Measurements from ENCODE around the gene TESK1. TPM values are rescaled to one million over a fixed set of nuclear protein-coding genes. Genes with fewer than 3 reads are reported as not detected.

TESK1 gene
- total and polyA plus RNA-seq, 2 donors (not counting 1 experiment from before 2014, with no cell fraction given): 43.8 to 94.1 TPM

- intact Hi-C loops (cut with micrococcal nuclease): no loop called here
- TF ChIP-seq EZH2 (IDR thresholded peaks at IDR 0.05; ENCODE audit: borderline replicate concordance, insufficient read depth, low read depth, low read length, poor library complexity, severe bottlenecking): no peak
- TF ChIP-seq CTCF (IDR thresholded peaks at IDR 0.05): no peak
- H3K79me2 ChIP-seq (ENCODE audit: control insufficient read depth, insufficient read depth, low read length): no peaks in the 10 kb centered on the region
- H3K4me3 Mint-ChIP-seq: peak overlapping the region; percentile 42
- H3K9ac ChIP-seq (ENCODE audit: low read length): peak overlapping the region; percentile 19
- ATAC-seq (ENCODE audit: low read depth): peak; percentile 21
- peak overlapping the region; percentile 85 for H3K27ac Mint-ChIP-seq
- H2AFZ ChIP-seq (ENCODE audit: insufficient read depth, low read depth, low read length, poor library complexity, severe bottlenecking): peak overlapping the region; percentile 2
- no peak overlapping the region for H3K4me3 ChIP-seq (ENCODE audit: control extremely low read depth in 1 of 5, extremely low read depth in 1 of 5, insufficient read depth in 1 of 5, low read depth in 2 of 5, low read length in 4 of 5)
- 47% methylated on average over 5 of the region's 6 CpGs for WGBS (ENCODE audit: insufficient coverage)
- peak overlapping the region; percentile 28 for H3K4me2 ChIP-seq (replicated peaks; ENCODE audit: low read depth, low read length, poor library complexity, severe bottlenecking)
- DNase-seq: peak; percentile 30
- H3K9me3 ChIP-seq (ENCODE audit: control extremely low read depth in 1 of 3, control insufficient read depth in 2 of 3, insufficient read depth in 1 of 3, low read length in 2 of 3): no peaks in the 10 kb centered on the region
- H3K4me1 ChIP-seq (ENCODE audit: control insufficient read depth in 2 of 2, insufficient read depth in 2 of 2, low read length in 2 of 2): peaks cover 19 to 22% of the 10 kb centered on the region in 2 donors
- ChIA-PET POLR2A (no interaction called here), CTCF (interaction anchor here (0.7 to 1.0 kb wide), 2 partner anchors 34 to 333 kb away, joined by 3 read pairs; no protein-coding TSS in a partner anchor)
- no peaks in the 10 kb centered on the region for H3K9me3 Mint-ChIP-seq (ENCODE audit: insufficient read depth)
- no peaks in the 10 kb centered on the region for H3K36me3 ChIP-seq (replicated peaks in 1 of 2; ENCODE audit: control extremely low read depth in 1 of 2, control insufficient read depth in 1 of 2, extremely low read depth in 1 of 2, insufficient read depth in 2 of 2, low read length in 1 of 2)
- H3K27ac ChIP-seq (ENCODE audit: low read length in 2 of 2): peak overlapping the region; percentile 15 to 43
- no peaks in the 10 kb centered on the region for H4K20me1 ChIP-seq (ENCODE audit: control insufficient read depth, insufficient read depth, low read length, poor library complexity, severe bottlenecking)
- H3K27me3 ChIP-seq (replicated peaks in 1 of 4; ENCODE audit: control extremely low read depth in 1 of 4, control insufficient read depth in 3 of 4, insufficient read depth in 4 of 4, low read length in 3 of 4): no peaks in the 10 kb centered on the region
- H3K27me3 Mint-ChIP-seq: no peaks in the 10 kb centered on the region
- peaks cover 24% of the 10 kb centered on the region for H3K4me1 Mint-ChIP-seq
These were observed 34.2 kb upstream of the TESK1 start for GRCh38 chr9:35570709-35571504.

GRCh38 chr9:35574578-35575122 lies 30.4 kb upstream of the TESK1 start:
- 100% methylated on average over 1 of the region's 2 CpGs for WGBS (ENCODE audit: insufficient coverage)
- Histone ChIP-seq H3K4me2 (replicated peaks; ENCODE audit: low read depth, low read length, poor library complexity, severe bottlenecking) (no peak overlapping the region), H3K4me1 (ENCODE audit: control insufficient read depth in 2 of 2, insufficient read depth in 2 of 2, low read length in 2 of 2) (peaks cover 14 to 15% of the 10 kb centered on the region in 2 donors), H3K36me3 (replicated peaks in 1 of 2; ENCODE audit: control extremely low read depth in 1 of 2, control insufficient read depth in 1 of 2, extremely low read depth in 1 of 2, insufficient read depth in 2 of 2, low read length in 1 of 2) (no peaks in the 10 kb centered on the region), H3K9me3 (ENCODE audit: control extremely low read depth in 1 of 3, control insufficient read depth in 2 of 3, insufficient read depth in 1 of 3, low read length in 2 of 3) (peaks cover 0 to 5% (median 0%) of the 10 kb centered on the region in 3 donors), H3K79me2 (ENCODE audit: control insufficient read depth, insufficient read depth, low read length) (no peaks in the 10 kb centered on the region), H3K9ac (ENCODE audit: low read length) (no peak overlapping the region), H3K4me3 (ENCODE audit: control extremely low read depth in 1 of 5, extremely low read depth in 1 of 5, insufficient read depth in 1 of 5, low read depth in 2 of 5, low read length in 4 of 5) (no peak overlapping the region), H3K27ac (ENCODE audit: low read length in 2 of 2) (no peak overlapping the region), H4K20me1 (ENCODE audit: control insufficient read depth, insufficient read depth, low read length, poor library complexity, severe bottlenecking) (no peaks in the 10 kb centered on the region), H2AFZ (ENCODE audit: insufficient read depth, low read depth, low read length, poor library complexity, severe bottlenecking) (no peak overlapping the region), H3K27me3 (replicated peaks in 1 of 4; ENCODE audit: control extremely low read depth in 1 of 4, control insufficient read depth in 3 of 4, insufficient read depth in 4 of 4, low read length in 3 of 4) (no peaks in the 10 kb centered on the region)
- CTCF ChIA-PET: interaction anchor here (0.9 kb wide), 1 partner anchor 37 kb away, joined by 3 read pairs; no protein-coding TSS in a partner anchor
- TF ChIP-seq CTCF (IDR thresholded peaks at IDR 0.05) (no peak), EZH2 (IDR thresholded peaks at IDR 0.05; ENCODE audit: borderline replicate concordance, insufficient read depth, low read depth, low read length, poor library complexity, severe bottlenecking) (no peak)
- intact Hi-C loops (cut with micrococcal nuclease): no loop called here
- DNase-seq (no peak), ATAC-seq (ENCODE audit: low read depth) (no peak)
- Mint-ChIP-seq H3K4me1 (peaks cover 16% of the 10 kb centered on the region), H3K27ac (no peak overlapping the region), H3K9me3 (ENCODE audit: insufficient read depth) (peaks cover 7% of the 10 kb centered on the region), H3K4me3 (no peak overlapping the region), H3K27me3 (no peaks in the 10 kb centered on the region)
- POLR2A ChIA-PET: no interaction called here

All from B cell (primary cell).